ENCODE data around the gene SH3PXD2B.

The SH3PXD2B gene

GRCh38 chr5:172446336-172447051 lies 7.8 kb downstream of the SH3PXD2B start:
- TF ChIP-seq POLR2AphosphoS5 (IDR thresholded peaks at IDR 0.05; ENCODE audit: low read depth, low read length), result no peak
- TF ChIP-seq SIN3A (IDR thresholded peaks at IDR 0.05; ENCODE audit: borderline replicate concordance, insufficient read depth, low read length), result no peak
- no peak for TF ChIP-seq TAF1 (IDR thresholded peaks at IDR 0.05; ENCODE audit: borderline replicate concordance, insufficient read depth, low read length)
- peak; percentile 14 for TF ChIP-seq FOXP2 (optimal IDR thresholded peaks at IDR 0.05; ENCODE audit: borderline replicate concordance, extremely low read depth, extremely low read length, insufficient read depth)
- TF ChIP-seq REST (IDR thresholded peaks at IDR 0.05; ENCODE audit: insufficient read depth in 1 of 2, low read depth in 2 of 2, low read length in 2 of 2), result no peak

GRCh38 chr5:172445866-172446265 lies 8.5 kb downstream of the SH3PXD2B start:
- TF ChIP-seq POLR2AphosphoS5 (IDR thresholded peaks at IDR 0.05; ENCODE audit: low read depth, low read length) (no peak), FOXP2 (optimal IDR thresholded peaks at IDR 0.05; ENCODE audit: borderline replicate concordance, extremely low read depth, extremely low read length, insufficient read depth) (peak; percentile 17)

- TF ChIP-seq TAF1 (IDR thresholded peaks at IDR 0.05; ENCODE audit: borderline replicate concordance, insufficient read depth, low read length), result no peak
- TF ChIP-seq POLR2AphosphoS5 (IDR thresholded peaks at IDR 0.05; ENCODE audit: low read depth, low read length), result no peak
- no peak for TF ChIP-seq FOXP2 (optimal IDR thresholded peaks at IDR 0.05; ENCODE audit: borderline replicate concordance, extremely low read depth, extremely low read length, insufficient read depth)
- TF ChIP-seq REST (IDR thresholded peaks at IDR 0.05; ENCODE audit: insufficient read depth in 1 of 2, low read depth in 2 of 2, low read length in 2 of 2), result no peak
- TF ChIP-seq SIN3A (IDR thresholded peaks at IDR 0.05; ENCODE audit: borderline replicate concordance, insufficient read depth, low read length), result no peak
Observed at GRCh38 chr5:172444626-172445365, 9.5 kb downstream of the SH3PXD2B start.

- no peak for TF ChIP-seq SIN3A (IDR thresholded peaks at IDR 0.05; ENCODE audit: borderline replicate concordance, insufficient read depth, low read length)
- TF ChIP-seq POLR2AphosphoS5 (IDR thresholded peaks at IDR 0.05; ENCODE audit: low read depth, low read length), result no peak
- TF ChIP-seq REST (IDR thresholded peaks at IDR 0.05; ENCODE audit: insufficient read depth in 1 of 2, low read depth in 2 of 2, low read length in 2 of 2), result no peak
- TF ChIP-seq TAF1 (IDR thresholded peaks at IDR 0.05; ENCODE audit: borderline replicate concordance, insufficient read depth, low read length), result no peak
Observed at GRCh38 chr5:172444110-172444510, 10.2 kb downstream of the SH3PXD2B start.

GRCh38 chr5:172443441-172444109 lies 10.8 kb downstream of the SH3PXD2B start:
- peak; percentile 96 for TF ChIP-seq SIN3A (IDR thresholded peaks at IDR 0.05; ENCODE audit: borderline replicate concordance, insufficient read depth, low read length)
- TF ChIP-seq POLR2AphosphoS5 (IDR thresholded peaks at IDR 0.05; ENCODE audit: low read depth, low read length), result peak; percentile 70
- TF ChIP-seq FOXP2 (optimal IDR thresholded peaks at IDR 0.05; ENCODE audit: borderline replicate concordance, extremely low read depth, extremely low read length, insufficient read depth), result peak; percentile 89
- TF ChIP-seq REST (IDR thresholded peaks at IDR 0.05; ENCODE audit: insufficient read depth in 1 of 2, low read depth in 2 of 2, low read length in 2 of 2), result peak in 1 of 2 experiments; percentile 63; a peak in 1 of 4 replicates
- TF ChIP-seq TAF1 (IDR thresholded peaks at IDR 0.05; ENCODE audit: borderline replicate concordance, insufficient read depth, low read length), result no peak

All from PFSK-1 (cell line).